Esophagus squamous epithelium (tissue), 5 donors: ENCODE measurements around the gene GAP43. TPM values are rescaled to one million over a fixed set of nuclear protein-coding genes. Genes with fewer than 3 reads are reported as not detected.

Experiments
- DNase-seq: peaks from one replicate; lab custom pipeline; 2025; lab: John Stamatoyannopoulos, UW
- H3K27ac ChIP-seq, 4 donors: fragments of 200-600 bp; sonication (generic); one replicate each; pipeline ENCODE4 v1.5.1; 2016 to 2019; ENCODE audit warnings: mild to moderate bottlenecking in 1 of 4
- H3K27me3 ChIP-seq, 4 donors: fragments of 200-600 bp; sonication (generic); 1 replicate in 3 of 4; 2 replicates in 1 of 4; pipeline versions ENCODE4 v1.5.1 to v1.6.0; 2017 to 2021; ENCODE audit warnings: antibody characterized with exemption in 1 of 4
- H3K36me3 ChIP-seq, 3 donors: fragments of 200-600 bp; sonication (generic); one replicate each; pipeline ENCODE4 v1.5.1; 2016 to 2019
- H3K4me1 ChIP-seq, 3 donors: fragments of 200-600 bp; sonication (generic); one replicate each; pipeline ENCODE4 v1.5.1; 2017 to 2019
- H3K4me3 ChIP-seq, 4 donors: fragments of 200-600 bp; sonication (generic); 1 replicate in 3 of 4; 2 replicates in 1 of 4; pipeline ENCODE4 v1.5.1; 2016 to 2019; ENCODE audit warnings: mild to moderate bottlenecking in 2 of 4, moderate library complexity in 1 of 4
- H3K9me3 ChIP-seq, 3 donors: fragments of 200-600 bp; sonication (generic); one replicate each; pipeline ENCODE4 v1.5.1; 2016 to 2019
- POLR2A ChIP-seq, 4 donors: fragments of 450-650 bp; IDR thresholded peaks; one replicate each; pipeline ENCODE4 v1.6.1; 2017; ENCODE audit warnings: antibody characterized with exemption in 4 of 4, mild to moderate bottlenecking in 4 of 4, moderate library complexity in 3 of 4
- whole genome bisulfite sequencing, 2 donors: methylation state at CpG; one replicate each; pipeline ENCODE4 v1.1.5; 2018; 5-methylcytosine and 5-hydroxymethylcytosine counted together
- intact Hi-C: fragments of 100-400 bp; cut with DNase I; formaldehyde crosslinking; loops from one replicate; pipeline ENCODE4 v1.15.0; 2022
- total RNA-seq, 4 donors: library from RNA; depleted of rRNA; stranded (reverse); fragments of >200 nt; gene quantifications; one replicate each; pipeline ENCODE4 v1.1.0, GENCODE V29; 2016
- TF ChIP-seq, protein P1 (sequence below), 6 experiments: fragments of 450-650 bp in 4 of 6; fragments of 200-600 bp in 2 of 6; sonication (generic) in 2 of 6; IDR thresholded peaks; one replicate each; pipeline ENCODE4 v1.5.1; 2016 to 2019; ENCODE audit warnings: antibody characterized with exemption in 6 of 6, mild to moderate bottlenecking in 4 of 6, moderate library complexity in 4 of 6
- donor health status: DM: yes; HTN: yes; CAD: no.

Gene GAP43
- total RNA-seq, 4 donors from 2014 or later, result 1.2 TPM; not detected in 3

DNA sequence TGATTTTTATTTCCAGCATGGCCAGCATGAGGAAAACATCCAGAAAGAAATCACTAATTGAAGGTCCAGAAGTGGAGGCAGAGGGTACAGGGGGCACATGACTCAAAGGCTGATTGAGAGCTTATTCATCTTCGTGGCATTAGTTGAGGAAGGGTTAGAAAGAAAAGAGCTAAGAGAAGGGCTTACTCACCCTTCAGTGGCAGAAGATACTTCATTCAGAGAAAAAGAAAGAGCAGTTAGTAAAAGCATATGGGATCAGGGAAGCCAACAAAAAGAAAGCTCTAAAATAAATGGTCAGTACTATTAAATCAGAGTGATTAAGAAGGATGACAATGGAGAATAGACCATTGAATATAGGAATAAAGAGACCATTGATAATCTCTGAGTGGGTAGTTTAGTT, 25.2 kb downstream of the GAP43 start:
- Histone ChIP-seq H3K9me3 (no peaks in the 10 kb centered on the region), H3K4me3 (no peak overlapping the region), H3K27me3 (no peaks in the 10 kb centered on the region), H3K4me1 (peaks cover 0 to 6% (median 3%) of the 10 kb centered on the region in 3 donors), H3K27ac (no peak overlapping the region), H3K36me3 (no peaks in the 10 kb centered on the region)
- 45 to 61% methylated on average over 1 of the region's 1 CpG for WGBS, 2 donors
- no peak for TF ChIP-seq POLR2A (IDR thresholded peaks at IDR 0.05)
- TF ChIP-seq, protein P1, sequence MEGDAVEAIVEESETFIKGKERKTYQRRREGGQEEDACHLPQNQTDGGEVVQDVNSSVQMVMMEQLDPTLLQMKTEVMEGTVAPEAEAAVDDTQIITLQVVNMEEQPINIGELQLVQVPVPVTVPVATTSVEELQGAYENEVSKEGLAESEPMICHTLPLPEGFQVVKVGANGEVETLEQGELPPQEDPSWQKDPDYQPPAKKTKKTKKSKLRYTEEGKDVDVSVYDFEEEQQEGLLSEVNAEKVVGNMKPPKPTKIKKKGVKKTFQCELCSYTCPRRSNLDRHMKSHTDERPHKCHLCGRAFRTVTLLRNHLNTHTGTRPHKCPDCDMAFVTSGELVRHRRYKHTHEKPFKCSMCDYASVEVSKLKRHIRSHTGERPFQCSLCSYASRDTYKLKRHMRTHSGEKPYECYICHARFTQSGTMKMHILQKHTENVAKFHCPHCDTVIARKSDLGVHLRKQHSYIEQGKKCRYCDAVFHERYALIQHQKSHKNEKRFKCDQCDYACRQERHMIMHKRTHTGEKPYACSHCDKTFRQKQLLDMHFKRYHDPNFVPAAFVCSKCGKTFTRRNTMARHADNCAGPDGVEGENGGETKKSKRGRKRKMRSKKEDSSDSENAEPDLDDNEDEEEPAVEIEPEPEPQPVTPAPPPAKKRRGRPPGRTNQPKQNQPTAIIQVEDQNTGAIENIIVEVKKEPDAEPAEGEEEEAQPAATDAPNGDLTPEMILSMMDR (IDR thresholded peaks at IDR 0.05), result no peak
- no peak for DNase-seq
- intact Hi-C loops, result no loop called here

DNA sequence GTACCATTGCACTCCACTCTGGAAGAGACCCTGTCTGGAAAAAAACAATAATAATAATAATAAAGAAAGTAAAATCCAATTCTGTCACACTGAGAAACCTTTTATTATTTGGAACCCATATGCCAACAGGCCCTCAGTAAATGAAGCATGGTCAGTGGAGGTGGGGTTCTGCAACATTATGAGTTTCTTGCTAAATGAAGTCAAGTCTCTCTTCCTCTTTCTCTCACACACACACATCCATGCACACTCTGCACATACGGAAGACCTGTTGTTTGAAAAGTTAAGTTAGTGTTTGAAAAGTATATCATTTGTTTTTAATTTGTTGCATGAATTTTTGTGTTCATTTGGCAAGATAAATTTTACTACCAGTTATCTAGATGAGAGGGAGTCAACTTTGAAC, 27.8 kb downstream of the GAP43 start:
- H3K27me3 ChIP-seq, result no peaks in the 10 kb centered on the region
- intact Hi-C loops, result no loop called here

DNA sequence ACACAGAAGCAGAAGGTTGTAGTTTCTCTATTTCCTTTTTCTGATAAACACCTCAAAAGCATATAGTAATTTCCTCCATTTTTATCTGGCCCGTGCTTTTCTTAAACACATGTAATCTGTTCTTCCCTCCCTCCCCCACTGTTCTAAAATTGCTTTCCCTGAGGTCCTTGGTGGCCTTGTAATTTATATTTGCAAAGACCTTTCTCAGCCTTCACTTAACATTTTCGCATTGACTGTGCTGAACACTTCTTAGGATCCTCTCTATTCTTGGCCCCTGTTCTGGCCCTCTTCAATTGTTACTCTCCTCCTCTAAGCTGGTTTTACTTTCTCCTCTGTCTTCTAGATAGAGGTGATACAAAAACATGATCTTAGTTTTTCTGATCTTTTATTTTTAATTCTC, 28.3 kb downstream of the GAP43 start:
- no peak for DNase-seq
- 88 to 91% methylated on average over 2 of the region's 2 CpGs for WGBS, 2 donors
- TF ChIP-seq POLR2A (IDR thresholded peaks at IDR 0.05), result no peak
- TF ChIP-seq, protein P1 (IDR thresholded peaks at IDR 0.05), result no peak
- H3K36me3 ChIP-seq, result no peaks in the 10 kb centered on the region
- no peak overlapping the region for H3K27ac ChIP-seq
- H3K9me3 ChIP-seq, result no peaks in the 10 kb centered on the region
- intact Hi-C loops, result no loop called here
- no peaks in the 10 kb centered on the region for H3K27me3 ChIP-seq
- no peaks in the 10 kb centered on the region for H3K4me1 ChIP-seq
- no peak overlapping the region for H3K4me3 ChIP-seq

More for the DNA sequence above, 27.8 kb downstream of the GAP43 start:
- 74 to 90% methylated on average over 1 of the region's 1 CpG for WGBS, 2 donors
- Histone ChIP-seq H3K4me1 (peaks cover 0 to 5% (median 2%) of the 10 kb centered on the region in 3 donors), H3K9me3 (no peaks in the 10 kb centered on the region), H3K4me3 (no peak overlapping the region), H3K36me3 (no peaks in the 10 kb centered on the region), H3K27ac (no peak overlapping the region)
- TF ChIP-seq, protein P1 (IDR thresholded peaks at IDR 0.05), result no peak
- no peak for TF ChIP-seq POLR2A (IDR thresholded peaks at IDR 0.05)
- no peak for DNase-seq

DNA sequence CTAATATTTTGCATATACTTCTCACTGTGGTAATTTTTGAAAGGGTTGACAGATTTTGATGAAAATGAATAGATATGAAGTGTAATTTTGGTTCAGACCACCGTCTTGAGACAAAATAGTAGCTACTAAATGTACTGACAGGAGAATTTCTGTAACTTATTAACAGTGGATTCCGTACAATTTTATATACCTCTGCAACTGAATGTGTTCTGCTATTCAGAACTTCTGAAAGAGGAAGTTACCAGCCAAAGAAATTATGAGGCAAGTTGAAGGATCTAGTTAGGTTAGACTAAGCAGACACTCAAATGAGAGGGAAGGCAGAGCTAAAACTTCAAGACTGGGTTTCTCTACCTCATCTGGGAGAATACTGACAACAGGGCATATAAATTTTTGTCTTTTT, 29.4 kb downstream of the GAP43 start:
- Histone ChIP-seq H3K4me3 (no peak overlapping the region), H3K9me3 (no peaks in the 10 kb centered on the region), H3K27ac (no peak overlapping the region), H3K27me3 (no peaks in the 10 kb centered on the region), H3K4me1 (peaks cover 0 to 5% (median 2%) of the 10 kb centered on the region in 3 donors), H3K36me3 (no peaks in the 10 kb centered on the region)
- DNase-seq, result no peak
- intact Hi-C loops, result no loop called here
- 78 to 81% methylated on average over 2 of the region's 2 CpGs for WGBS, 2 donors
- no peak for TF ChIP-seq POLR2A (IDR thresholded peaks at IDR 0.05)
- TF ChIP-seq, protein P1 (IDR thresholded peaks at IDR 0.05), result no peak

DNA sequence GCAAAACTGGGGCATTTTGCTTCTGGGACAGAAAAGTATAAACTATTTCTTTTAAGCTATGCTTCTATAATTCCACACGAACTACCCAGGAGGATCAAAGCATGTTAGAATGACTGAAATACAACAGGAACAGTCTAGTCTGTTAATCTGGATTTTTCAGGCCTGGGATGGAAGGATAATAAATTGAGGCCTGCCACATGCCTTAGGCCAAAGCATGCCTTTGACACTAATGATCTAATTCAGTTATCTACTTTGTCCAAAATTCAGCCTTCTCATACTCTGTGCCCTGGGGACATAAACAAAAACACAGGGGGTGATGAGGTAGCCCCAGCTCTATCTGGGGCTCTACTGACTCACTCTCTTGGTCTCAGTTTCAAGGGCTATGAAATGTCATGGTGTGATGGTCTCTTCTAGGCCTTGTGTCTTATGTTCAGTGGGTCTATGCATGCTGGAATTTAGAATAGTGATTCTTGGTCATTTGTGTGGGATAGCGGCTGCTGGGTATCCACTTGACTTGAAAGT, 32.5 kb downstream of the GAP43 start:
- DNase-seq, result no peak
- H3K9me3 ChIP-seq, result no peaks in the 10 kb centered on the region
- no peaks in the 10 kb centered on the region for H3K36me3 ChIP-seq
- H3K27ac ChIP-seq, result no peak overlapping the region
- TF ChIP-seq, protein P1 (IDR thresholded peaks at IDR 0.05), result no peak
- TF ChIP-seq POLR2A (IDR thresholded peaks at IDR 0.05), result no peak
- no peaks in the 10 kb centered on the region for H3K27me3 ChIP-seq
- H3K4me1 ChIP-seq, result peaks cover 5 to 22% (median 10%) of the 10 kb centered on the region in 3 donors
- WGBS, 2 donors, result 88 to 95% methylated on average over 2 of the region's 2 CpGs
- intact Hi-C loops, result no loop called here
- H3K4me3 ChIP-seq, result no peak overlapping the region
